Type B pancreatic cell (in vitro differentiated cells): ENCODE data around the gene DPEP2. TPM values are rescaled to one million over a fixed set of nuclear protein-coding genes. Genes with fewer than 3 reads are reported as not detected.

Source experiments
- DNase-seq: peaks from one replicate; pipeline ENCODE4 v3.0.0; 2021; ENCODE audit warnings: mixed read lengths; ENCODE audit not compliant: unreplicated experiment; ENCODE audit errors: extremely low spot score
- H3K27ac Mint-ChIP-seq: 2 replicates; pipeline ENCODE4 v1.8.0; 2021; ENCODE audit warnings: mild to moderate bottlenecking, mixed read lengths
- H3K27me3 Mint-ChIP-seq: 2 replicates; pipeline ENCODE4 v1.8.0; 2021; ENCODE audit warnings: mixed read lengths
- H3K36me3 Mint-ChIP-seq: 2 replicates; pipeline ENCODE4 v1.8.0; 2021; ENCODE audit warnings: mixed read lengths
- H3K4me1 Mint-ChIP-seq: one replicate; pipeline ENCODE4 v1.8.0; 2021; ENCODE audit warnings: mixed read lengths; ENCODE audit not compliant: unreplicated experiment
- H3K4me3 Mint-ChIP-seq: 2 replicates; pipeline ENCODE4 v1.8.0; 2021; ENCODE audit warnings: mild to moderate bottlenecking, mixed read lengths
- H3K9me3 Mint-ChIP-seq: 2 replicates; pipeline ENCODE4 v1.8.0; 2021; ENCODE audit warnings: mixed read lengths
- total RNA-seq: library from RNA; stranded (reverse); gene quantifications from 2 replicates; pipeline ENCODE4 v1.2.1, GENCODE V29; 2021; ENCODE audit warnings: low replicate concordance
- TF ChIP-seq, protein P1 (sequence below): fragments of 200-600 bp; sonication (generic); conservative IDR thresholded peaks from 2 replicates; pipeline ENCODE4 v1.5.0; 2021; ENCODE audit warnings: antibody characterized with exemption, mild to moderate bottlenecking

DPEP2 gene
- total RNA-seq, 1 donor from 2014 or later, result not detected

DNA sequence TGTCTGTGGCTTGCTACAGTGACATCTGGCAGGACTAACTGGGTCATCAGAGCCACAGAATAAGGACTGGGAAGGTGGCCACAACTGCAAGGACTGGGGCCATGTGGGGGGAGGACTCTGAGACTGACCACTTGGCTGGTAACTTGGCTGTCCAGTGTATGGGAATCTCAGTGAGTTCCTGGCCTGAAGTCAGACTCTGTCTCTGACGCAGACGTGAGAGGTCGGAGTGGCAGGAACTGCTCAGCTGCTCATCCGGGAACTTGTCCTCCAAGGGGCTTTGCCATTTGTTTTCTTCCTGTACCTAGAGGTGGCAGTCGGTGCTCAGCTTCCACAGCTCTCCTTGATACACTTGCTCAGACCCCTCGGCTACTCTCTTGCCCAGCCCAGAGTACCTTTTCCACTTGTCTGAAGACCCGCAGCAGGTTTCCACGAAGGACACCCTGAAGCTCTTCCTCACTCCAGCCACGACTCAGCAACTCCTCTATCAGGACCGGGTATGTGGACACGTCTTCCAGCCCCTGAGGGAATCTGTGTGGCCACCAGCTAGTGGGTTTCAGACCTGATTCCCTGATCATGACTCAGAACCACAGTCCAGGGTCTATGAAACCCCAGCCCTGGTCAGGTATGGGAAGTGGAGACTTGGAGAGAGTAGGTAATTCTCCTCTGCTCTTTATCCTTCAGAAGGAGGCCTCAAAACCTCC lies 11.7 kb downstream of the DPEP2 start:
- Mint-ChIP-seq H3K27me3 (no peaks in the 10 kb centered on the region), H3K36me3 (no peaks in the 10 kb centered on the region), H3K9me3 (no peaks in the 10 kb centered on the region), H3K4me3 (no peak overlapping the region), H3K27ac (no peak overlapping the region), H3K4me1 (peaks cover 4% of the 10 kb centered on the region)
- no peak for DNase-seq
- TF ChIP-seq, protein P1, sequence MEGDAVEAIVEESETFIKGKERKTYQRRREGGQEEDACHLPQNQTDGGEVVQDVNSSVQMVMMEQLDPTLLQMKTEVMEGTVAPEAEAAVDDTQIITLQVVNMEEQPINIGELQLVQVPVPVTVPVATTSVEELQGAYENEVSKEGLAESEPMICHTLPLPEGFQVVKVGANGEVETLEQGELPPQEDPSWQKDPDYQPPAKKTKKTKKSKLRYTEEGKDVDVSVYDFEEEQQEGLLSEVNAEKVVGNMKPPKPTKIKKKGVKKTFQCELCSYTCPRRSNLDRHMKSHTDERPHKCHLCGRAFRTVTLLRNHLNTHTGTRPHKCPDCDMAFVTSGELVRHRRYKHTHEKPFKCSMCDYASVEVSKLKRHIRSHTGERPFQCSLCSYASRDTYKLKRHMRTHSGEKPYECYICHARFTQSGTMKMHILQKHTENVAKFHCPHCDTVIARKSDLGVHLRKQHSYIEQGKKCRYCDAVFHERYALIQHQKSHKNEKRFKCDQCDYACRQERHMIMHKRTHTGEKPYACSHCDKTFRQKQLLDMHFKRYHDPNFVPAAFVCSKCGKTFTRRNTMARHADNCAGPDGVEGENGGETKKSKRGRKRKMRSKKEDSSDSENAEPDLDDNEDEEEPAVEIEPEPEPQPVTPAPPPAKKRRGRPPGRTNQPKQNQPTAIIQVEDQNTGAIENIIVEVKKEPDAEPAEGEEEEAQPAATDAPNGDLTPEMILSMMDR, result no peak

DNA sequence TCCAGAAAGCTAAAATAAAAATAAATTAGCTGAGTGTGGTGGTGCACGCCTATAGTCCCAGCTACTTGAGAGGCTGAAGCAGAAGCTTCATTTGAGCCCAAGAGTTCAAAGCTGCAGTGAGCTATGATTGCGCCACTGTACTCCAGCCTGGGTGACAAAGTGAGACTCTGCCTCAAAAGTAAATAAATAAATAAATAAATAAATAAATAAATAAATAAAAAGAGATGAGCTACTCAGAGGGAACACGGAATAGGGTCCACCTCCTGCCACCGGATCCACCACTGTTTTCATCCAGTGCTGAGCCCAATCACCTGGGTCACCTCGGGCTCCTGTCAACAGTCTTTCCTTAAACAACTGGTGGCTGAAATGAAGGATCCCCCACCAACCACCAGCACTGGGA lies 12.3 kb downstream of the DPEP2 start:
- H3K4me3 Mint-ChIP-seq, result no peak overlapping the region
- H3K27me3 Mint-ChIP-seq, result no peaks in the 10 kb centered on the region
- H3K27ac Mint-ChIP-seq, result no peak overlapping the region
- no peaks in the 10 kb centered on the region for H3K9me3 Mint-ChIP-seq
- no peaks in the 10 kb centered on the region for H3K36me3 Mint-ChIP-seq
- peaks cover 4% of the 10 kb centered on the region for H3K4me1 Mint-ChIP-seq
- TF ChIP-seq, protein P1, result no peak
- no peak for DNase-seq

DNA sequence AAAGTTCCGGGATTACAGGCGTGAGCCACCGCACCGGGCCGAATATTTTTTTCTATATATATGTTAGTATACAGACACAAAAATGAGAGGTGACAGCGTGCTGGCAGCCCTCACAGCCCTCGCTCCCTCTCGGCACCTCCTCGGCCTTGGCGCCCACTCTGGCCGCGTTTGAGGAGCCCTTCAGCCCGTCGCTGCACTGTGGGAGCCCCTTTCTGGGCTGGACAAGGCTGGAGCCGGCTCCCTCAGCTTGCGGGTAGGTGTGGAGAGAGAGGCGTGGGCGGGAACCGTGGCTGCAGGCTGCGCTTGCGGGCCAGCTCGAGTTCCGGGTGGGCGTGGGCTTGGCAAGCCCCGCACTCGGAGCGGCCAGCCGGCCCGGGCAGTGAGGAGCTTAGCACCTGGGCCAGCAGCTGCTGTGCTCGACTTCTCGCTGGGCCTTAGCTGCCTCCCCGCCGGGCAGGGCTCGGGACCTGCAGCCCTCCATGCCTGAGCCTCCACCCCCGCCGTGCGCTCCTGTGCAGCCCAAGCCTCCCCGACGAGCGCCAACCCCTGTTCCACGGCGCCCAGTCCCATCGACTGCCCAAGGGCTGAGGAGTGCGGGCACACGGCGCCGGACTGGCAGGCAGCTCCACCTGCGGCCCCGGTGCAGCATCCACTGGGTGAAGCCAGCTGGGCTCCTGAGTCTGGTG lies 17.1 kb downstream of the DPEP2 start:
- peaks cover 4% of the 10 kb centered on the region for H3K4me1 Mint-ChIP-seq
- H3K36me3 Mint-ChIP-seq, result no peaks in the 10 kb centered on the region
- no peak overlapping the region for H3K4me3 Mint-ChIP-seq
- no peaks in the 10 kb centered on the region for H3K9me3 Mint-ChIP-seq
- peaks cover 4% of the 10 kb centered on the region for H3K27me3 Mint-ChIP-seq
- H3K27ac Mint-ChIP-seq, result no peak overlapping the region
- DNase-seq, result no peak
- TF ChIP-seq, protein P1, result no peak

DNA sequence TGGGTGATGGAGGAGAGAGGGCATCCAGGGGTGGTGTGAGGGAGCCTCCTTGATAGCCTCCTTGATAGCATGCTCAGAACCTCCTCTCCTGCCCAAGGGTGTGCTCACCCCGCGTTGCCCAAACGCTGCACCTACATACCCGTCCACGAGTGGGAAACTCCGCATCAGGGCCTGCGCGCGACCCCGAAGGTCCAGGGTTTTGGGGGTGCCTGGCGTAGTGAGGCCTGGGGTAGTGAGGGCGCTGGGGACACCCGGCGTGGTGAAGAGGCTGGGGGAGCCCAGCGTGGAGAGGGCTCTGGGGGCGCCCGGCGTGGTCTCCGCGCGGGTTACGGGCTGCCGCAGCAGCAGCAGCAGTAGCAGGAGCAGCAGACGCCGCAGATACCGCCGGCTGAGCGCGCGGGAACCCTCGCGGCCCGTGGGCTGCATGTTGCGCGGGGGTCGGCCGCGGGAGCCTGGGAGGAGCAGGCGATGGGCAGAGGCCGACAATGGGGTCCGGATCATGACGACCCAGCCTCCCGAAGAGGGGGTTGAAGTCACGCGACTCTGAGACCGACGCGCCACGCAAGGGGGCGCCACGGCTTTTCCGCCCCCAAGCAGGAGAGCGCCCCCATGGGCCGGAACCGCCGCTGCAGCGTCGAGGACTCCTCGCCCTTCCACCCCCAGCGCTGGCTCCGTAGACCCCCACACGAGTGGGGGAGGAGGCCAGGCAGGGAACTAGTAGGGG lies 19.2 kb downstream of the DPEP2 start, which contains the start of gene DPEP3:
Gene DPEP3 (minus strand): TSS at position 545 of the 724 bp plus-strand sequence. CDS start 119 bp downstream, at position 426.
- no peaks in the 10 kb centered on the region for H3K9me3 Mint-ChIP-seq
- no peaks in the 10 kb centered on the region for H3K36me3 Mint-ChIP-seq
- H3K27ac Mint-ChIP-seq, result no peak within 1 kb of the TSS
- TF ChIP-seq, protein P1, result no peak
- no peak for DNase-seq
- peaks cover 10% of the 10 kb centered on the region for H3K27me3 Mint-ChIP-seq
- peaks cover 4% of the 10 kb centered on the region for H3K4me1 Mint-ChIP-seq
- no peak within 1 kb of the TSS for H3K4me3 Mint-ChIP-seq

DNA sequence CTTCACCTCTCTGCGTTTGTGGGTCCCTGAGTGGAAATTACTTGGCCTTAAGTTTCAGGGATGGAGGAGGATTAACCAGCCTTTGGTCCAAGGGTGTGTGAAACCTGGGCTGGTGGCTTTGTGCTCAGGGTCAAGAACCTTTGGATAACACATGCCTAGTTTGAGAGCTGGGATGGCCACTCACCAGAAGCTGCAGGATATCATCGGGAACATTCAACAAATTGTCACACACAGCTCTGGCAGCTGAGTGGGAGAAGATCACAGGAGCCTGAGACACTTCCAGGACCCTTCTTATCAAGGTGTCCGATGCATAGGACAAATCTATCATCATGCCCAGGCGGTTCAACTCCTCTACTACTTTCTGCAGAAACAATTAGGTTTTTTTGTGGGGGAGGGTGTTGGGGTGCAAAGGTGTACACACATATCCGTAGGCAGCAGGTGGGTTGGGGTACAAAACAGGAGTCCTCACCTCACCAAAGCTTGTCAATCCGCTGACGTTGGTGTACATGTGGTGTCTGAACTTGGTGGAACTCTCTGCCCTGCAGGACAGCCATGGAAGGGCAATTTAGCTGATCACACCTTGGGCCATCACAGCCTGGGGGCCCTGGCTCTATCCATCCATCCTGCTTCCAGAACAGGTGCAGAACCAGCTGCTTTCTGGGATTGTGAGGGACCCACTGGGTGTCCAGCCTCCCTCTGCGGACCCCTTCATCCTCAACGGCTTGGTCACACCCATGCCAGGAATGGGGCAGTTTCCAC lies 21.6 kb downstream of the DPEP2 start:
- Mint-ChIP-seq H3K36me3 (no peaks in the 10 kb centered on the region), H3K27ac (no peak overlapping the region), H3K4me3 (no peak overlapping the region), H3K4me1 (no peaks in the 10 kb centered on the region), H3K9me3 (no peaks in the 10 kb centered on the region), H3K27me3 (peaks cover 10% of the 10 kb centered on the region)
- TF ChIP-seq, protein P1, result no peak
- no peak for DNase-seq
